ENCODE results near the gene ACTN4.

GRCh38 chr19:38729653-38730469 is 82.4 kb downstream of the ACTN4 start:
- peak; percentile 74 for TF ChIP-seq CTCF (IDR thresholded peaks at IDR 0.05; ENCODE audit: poor library complexity)
- TF ChIP-seq EZH2 (IDR thresholded peaks at IDR 0.05; ENCODE audit: borderline replicate concordance) = no peak
- TF ChIP-seq EZH2phosphoT487 (IDR thresholded peaks at IDR 0.05; ENCODE audit: low read depth, severe bottlenecking, unreplicated experiment) = no peak

All from hepatocyte (in vitro differentiated cells).